ENCODE results near the gene TLR2. TPM values are rescaled to one million over a fixed set of nuclear protein-coding genes. Genes with fewer than 3 reads are reported as not detected.

Gene TLR2, protein sequence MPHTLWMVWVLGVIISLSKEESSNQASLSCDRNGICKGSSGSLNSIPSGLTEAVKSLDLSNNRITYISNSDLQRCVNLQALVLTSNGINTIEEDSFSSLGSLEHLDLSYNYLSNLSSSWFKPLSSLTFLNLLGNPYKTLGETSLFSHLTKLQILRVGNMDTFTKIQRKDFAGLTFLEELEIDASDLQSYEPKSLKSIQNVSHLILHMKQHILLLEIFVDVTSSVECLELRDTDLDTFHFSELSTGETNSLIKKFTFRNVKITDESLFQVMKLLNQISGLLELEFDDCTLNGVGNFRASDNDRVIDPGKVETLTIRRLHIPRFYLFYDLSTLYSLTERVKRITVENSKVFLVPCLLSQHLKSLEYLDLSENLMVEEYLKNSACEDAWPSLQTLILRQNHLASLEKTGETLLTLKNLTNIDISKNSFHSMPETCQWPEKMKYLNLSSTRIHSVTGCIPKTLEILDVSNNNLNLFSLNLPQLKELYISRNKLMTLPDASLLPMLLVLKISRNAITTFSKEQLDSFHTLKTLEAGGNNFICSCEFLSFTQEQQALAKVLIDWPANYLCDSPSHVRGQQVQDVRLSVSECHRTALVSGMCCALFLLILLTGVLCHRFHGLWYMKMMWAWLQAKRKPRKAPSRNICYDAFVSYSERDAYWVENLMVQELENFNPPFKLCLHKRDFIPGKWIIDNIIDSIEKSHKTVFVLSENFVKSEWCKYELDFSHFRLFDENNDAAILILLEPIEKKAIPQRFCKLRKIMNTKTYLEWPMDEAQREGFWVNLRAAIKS
- 0.28 and 0.71 TPM in 2 replicates for total RNA-seq
- long read RNA-seq, result 0 reads

DNA sequence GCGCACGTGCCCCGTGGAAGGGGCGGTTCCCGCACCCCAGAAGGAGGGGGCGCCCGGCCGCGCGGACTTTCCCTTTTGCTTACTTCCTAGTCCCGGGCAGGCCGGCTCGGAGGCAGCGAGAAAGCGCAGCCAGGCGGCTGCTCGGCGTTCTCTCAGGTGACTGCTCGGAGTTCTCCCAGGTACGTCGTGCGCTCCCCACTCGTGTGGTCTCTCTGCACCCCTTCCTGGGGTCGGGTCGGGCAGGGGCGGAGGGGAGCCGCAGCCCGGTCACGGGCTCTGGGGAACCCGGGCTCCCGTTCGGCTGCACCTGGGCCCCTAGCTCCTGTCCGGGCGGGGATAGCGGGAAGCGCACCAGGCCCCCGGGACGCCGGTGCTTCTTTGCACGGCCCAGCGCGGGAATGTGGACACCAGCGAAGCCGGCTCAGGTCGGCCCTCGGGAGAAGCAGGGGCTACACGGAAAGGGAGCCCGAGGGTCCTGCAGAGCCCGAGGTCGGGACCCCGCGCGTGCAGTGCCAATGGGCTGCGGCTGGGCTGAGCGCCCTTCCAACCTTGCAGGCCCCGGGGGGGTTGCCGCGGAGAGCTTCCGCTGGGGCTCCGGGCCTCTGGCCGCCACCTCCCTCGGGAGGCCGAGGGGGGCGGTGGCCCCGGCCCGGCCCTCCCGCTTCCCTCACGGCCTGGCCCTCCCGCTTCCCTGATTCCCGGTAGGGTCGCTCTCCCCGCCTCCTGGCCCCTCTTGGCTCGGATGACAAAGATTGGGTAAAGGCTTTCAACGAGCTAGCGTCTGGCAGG, at the start of gene TLR2:
TSS of gene TLR2 (plus strand) at position 99 of the 789 bp plus-strand sequence. CDS start 18,628 bp downstream, outside the sequence.
- peak; percentile 23 for DNase-seq (ENCODE audit: low read depth, low spot score)
- H3K36me3 Mint-ChIP-seq (ENCODE audit: low read depth), result peaks cover 14% of the 10 kb centered on the region
- H3K27ac Mint-ChIP-seq (ENCODE audit: unreplicated experiment), result no peak within 1 kb of the TSS
- H3K4me3 Mint-ChIP-seq, result peak within 1 kb of the TSS; percentile 88
- peaks cover 6% of the 10 kb centered on the region for H3K9me3 Mint-ChIP-seq
- peaks cover 46% of the 10 kb centered on the region for H3K27me3 Mint-ChIP-seq (ENCODE audit: low read depth)
- H3K4me1 Mint-ChIP-seq, result peaks cover 13% of the 10 kb centered on the region
- TF ChIP-seq, protein P1, sequence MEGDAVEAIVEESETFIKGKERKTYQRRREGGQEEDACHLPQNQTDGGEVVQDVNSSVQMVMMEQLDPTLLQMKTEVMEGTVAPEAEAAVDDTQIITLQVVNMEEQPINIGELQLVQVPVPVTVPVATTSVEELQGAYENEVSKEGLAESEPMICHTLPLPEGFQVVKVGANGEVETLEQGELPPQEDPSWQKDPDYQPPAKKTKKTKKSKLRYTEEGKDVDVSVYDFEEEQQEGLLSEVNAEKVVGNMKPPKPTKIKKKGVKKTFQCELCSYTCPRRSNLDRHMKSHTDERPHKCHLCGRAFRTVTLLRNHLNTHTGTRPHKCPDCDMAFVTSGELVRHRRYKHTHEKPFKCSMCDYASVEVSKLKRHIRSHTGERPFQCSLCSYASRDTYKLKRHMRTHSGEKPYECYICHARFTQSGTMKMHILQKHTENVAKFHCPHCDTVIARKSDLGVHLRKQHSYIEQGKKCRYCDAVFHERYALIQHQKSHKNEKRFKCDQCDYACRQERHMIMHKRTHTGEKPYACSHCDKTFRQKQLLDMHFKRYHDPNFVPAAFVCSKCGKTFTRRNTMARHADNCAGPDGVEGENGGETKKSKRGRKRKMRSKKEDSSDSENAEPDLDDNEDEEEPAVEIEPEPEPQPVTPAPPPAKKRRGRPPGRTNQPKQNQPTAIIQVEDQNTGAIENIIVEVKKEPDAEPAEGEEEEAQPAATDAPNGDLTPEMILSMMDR (conservative IDR thresholded peaks at IDR 0.05), result no peak

DNA sequence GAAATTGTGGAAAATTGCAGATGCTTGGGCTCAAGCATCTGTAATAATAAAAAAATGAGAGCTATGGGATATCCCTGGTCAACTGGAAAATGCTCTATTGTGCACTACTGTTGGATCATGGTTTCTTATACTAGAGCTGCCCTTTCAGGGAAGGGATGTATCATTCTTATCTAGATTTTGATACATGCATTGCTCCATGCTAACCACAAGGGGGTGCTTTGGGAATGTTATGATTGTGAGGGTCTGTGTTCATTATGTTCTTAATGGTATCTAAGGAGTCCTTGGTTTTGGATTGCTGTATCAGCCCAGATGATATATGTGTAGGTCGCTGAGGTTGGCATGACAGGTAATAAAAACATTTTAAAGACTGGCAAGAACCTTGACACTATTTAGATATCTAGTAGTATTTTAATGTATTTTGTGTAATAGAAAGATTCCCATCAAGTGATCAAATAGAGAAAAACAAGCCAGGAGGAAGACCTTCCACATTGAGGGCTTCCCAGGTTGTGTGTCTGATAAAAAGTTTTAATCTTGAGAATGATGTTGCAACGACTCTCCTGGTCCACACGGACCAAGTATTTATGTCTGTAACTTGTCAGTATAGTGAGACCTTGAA, 49.2 kb upstream of the TLR2 start:
- no peak overlapping the region for H3K4me3 Mint-ChIP-seq
- H3K9me3 Mint-ChIP-seq, result peaks cover 3% of the 10 kb centered on the region
- DNase-seq (ENCODE audit: low read depth, low spot score), result no peak
- peaks cover 46% of the 10 kb centered on the region for H3K36me3 Mint-ChIP-seq (ENCODE audit: low read depth)
- H3K27ac Mint-ChIP-seq (ENCODE audit: unreplicated experiment), result no peak overlapping the region
- TF ChIP-seq, protein P1 (conservative IDR thresholded peaks at IDR 0.05), result peak; percentile 67
- H3K27me3 Mint-ChIP-seq (ENCODE audit: low read depth), result no peaks in the 10 kb centered on the region
- peaks cover 15% of the 10 kb centered on the region for H3K4me1 Mint-ChIP-seq

DNA sequence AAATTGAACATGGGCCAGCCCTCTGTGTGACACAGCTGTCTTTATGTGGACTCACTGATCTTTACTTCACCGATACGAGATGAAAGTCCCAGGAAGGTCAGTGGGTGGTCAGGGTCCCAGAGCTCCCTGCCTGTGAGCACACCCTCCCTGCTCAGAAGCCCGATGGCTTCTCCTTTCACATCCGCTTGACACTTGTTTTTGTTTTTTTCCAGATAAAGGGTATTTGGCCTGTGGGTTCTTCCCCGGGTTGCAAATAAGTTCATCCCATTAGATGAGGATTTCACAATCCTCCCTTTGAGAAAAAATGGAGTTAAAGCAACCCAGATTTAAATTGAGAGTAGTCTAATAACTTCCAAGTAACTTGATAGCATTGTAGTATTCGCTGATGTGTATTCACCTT, 48.2 kb upstream of the TLR2 start:
- peaks cover 12% of the 10 kb centered on the region for H3K4me1 Mint-ChIP-seq
- TF ChIP-seq, protein P1 (conservative IDR thresholded peaks at IDR 0.05), result no peak
- peaks cover 3% of the 10 kb centered on the region for H3K9me3 Mint-ChIP-seq
- peaks cover 38% of the 10 kb centered on the region for H3K36me3 Mint-ChIP-seq (ENCODE audit: low read depth)
- no peak overlapping the region for H3K4me3 Mint-ChIP-seq
- DNase-seq (ENCODE audit: low read depth, low spot score), result no peak
- H3K27ac Mint-ChIP-seq (ENCODE audit: unreplicated experiment), result no peak overlapping the region
- H3K27me3 Mint-ChIP-seq (ENCODE audit: low read depth), result no peaks in the 10 kb centered on the region

DNA sequence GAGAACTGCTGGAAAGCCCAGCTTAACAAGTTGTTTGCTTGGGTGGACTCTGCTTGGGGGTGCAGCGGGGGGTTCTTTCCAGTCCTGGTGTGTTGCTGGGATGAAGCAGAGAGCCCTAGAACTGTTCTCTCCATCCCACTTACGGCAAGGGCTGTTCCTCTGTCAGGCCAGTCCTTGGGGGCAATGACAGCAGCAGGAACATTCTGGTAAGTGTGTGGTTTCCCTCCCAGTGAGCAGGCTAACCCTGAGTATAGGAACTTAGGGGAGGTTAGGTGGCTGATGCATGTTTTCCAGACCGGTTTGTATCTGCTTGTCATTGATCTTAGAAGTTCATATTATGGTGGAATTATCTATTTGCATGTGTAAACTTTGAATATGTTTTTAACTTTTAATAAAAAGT, 46.9 kb upstream of the TLR2 start:
- Mint-ChIP-seq H3K9me3 (peaks cover 3% of the 10 kb centered on the region), H3K27ac (ENCODE audit: unreplicated experiment) (no peak overlapping the region), H3K4me1 (peaks cover 12% of the 10 kb centered on the region), H3K27me3 (ENCODE audit: low read depth) (no peaks in the 10 kb centered on the region), H3K4me3 (no peak overlapping the region), H3K36me3 (ENCODE audit: low read depth) (peaks cover 33% of the 10 kb centered on the region)
- TF ChIP-seq, protein P1 (conservative IDR thresholded peaks at IDR 0.05), result no peak
- no peak for DNase-seq (ENCODE audit: low read depth, low spot score)

DNA sequence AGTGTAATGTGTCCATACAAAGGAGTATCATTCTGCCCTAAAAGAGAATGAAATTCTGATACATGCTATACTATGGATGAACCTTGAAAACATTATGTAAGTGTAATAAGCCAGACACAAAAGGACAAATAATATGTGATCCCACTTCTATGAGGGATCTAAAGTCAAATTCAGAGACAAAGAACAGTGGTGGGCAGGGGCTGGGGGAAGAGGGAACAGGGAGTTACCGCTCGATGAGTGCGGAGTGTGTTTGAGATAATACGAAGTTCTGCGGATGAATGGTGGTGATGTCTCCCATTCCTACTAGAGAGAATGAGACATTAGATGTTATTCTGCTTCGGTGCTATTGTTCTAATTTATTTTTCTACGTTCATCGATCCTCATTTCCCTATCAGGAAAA, 46.1 kb upstream of the TLR2 start:
- peaks cover 3% of the 10 kb centered on the region for H3K9me3 Mint-ChIP-seq
- no peaks in the 10 kb centered on the region for H3K27me3 Mint-ChIP-seq (ENCODE audit: low read depth)
- no peak for DNase-seq (ENCODE audit: low read depth, low spot score)
- H3K4me1 Mint-ChIP-seq, result peaks cover 12% of the 10 kb centered on the region
- TF ChIP-seq, protein P1 (conservative IDR thresholded peaks at IDR 0.05), result no peak
- no peak overlapping the region for H3K4me3 Mint-ChIP-seq
- peaks cover 27% of the 10 kb centered on the region for H3K36me3 Mint-ChIP-seq (ENCODE audit: low read depth)
- peak overlapping the region; percentile 54 for H3K27ac Mint-ChIP-seq (ENCODE audit: unreplicated experiment)

Measured in neural crest cell (in vitro differentiated cells).